HG03442 (cell line): ENCODE measurements around the gene HIRIP3.
A peak's percentile ranks its signal among the peaks of the same experiment; 100 is the strongest.
"Not testable (repeated sequence)": the region's sequence is repeated elsewhere in the genome, so short reads cannot be mapped to it uniquely, and the experiment has no call there.

Source experiments
- ATAC-seq: cut with Tn5 transposase; IDR thresholded peaks from one replicate; pipeline ENCODE4 v1.9.1; 2021; ENCODE audit warnings: mild to moderate bottlenecking, moderate library complexity; ENCODE audit not compliant: unreplicated experiment

Gene HIRIP3

DNA sequence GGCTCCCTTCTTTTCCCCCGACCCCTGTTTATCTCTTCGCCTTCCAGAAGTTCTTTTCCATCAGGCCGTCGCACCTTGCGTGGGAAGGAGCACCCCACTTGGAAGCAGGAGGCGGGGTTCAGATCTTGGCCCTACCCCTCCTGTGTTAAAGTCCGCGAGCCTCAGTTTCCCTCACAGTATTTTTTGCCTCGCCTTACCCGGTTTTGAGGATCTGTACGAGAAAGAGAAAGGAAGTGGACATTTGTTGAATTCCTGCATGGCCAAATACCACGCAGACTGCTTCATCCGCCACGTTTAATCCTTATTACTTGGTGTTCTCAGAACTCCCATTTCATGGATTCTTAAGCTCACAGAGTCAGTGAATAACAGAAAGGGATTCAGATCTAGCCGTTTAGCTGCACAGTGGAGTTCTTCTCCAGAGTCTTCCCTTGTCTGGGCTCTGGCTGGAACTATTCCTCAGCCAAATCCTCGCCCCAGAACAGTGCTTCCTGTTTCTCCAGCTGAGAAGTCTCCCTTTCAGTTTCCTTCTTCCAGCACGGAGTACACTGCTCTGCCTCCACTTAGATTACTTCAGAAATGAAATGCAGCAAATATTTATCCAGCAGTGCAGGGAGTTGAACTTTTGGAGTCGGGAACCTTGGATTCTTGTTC, 32.9 kb downstream of the HIRIP3 start:
- no peak for ATAC-seq

DNA sequence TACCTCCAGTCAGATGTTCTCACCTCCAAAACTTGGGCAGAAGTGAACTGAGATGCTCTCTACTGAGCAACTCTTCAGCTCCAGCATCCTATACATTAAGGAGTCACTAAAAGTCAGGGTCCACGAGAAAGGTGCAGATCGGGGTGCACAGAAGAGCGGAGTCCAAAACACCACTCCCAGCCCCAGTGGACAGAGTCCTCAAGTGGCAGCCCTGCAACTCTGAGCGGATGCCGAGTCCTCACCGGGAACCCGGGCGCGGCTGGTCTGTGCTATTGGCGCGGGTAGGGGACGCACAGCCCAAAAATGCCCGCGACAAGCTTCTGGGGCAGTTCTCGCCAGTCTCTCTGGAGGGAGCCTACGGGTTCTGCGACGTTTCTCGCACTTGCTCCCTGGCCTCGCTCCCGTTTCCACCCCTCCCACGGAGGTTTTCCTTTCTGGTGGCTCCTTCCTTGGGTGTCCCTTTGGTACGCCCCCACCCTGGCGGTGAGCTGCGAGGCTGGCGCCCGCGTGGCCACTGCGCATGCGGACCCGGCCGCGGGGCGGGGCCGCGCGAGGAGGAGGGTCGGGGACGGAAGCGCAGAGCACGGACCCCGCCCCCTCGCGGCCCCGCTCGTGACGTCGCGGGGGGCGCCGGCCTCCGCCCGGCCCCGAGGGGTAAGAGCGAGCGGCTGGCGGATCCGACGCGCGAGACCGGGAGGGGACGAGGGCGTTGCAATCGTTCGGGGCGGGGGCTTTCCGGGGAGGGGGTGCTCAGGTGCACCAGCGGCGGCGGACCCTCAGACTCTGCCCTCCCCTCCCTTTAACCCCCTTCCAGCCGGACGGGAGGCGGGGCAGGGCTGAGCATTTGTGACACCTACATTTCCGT, 33.7 kb downstream of the HIRIP3 start, which contains the start of gene TMEM219:
TSS of gene TMEM219 (plus strand) at position 601 of the 865 bp plus-strand sequence. CDS start 1,065 bp downstream, outside the sequence.
- ATAC-seq: peak; percentile 88

DNA sequence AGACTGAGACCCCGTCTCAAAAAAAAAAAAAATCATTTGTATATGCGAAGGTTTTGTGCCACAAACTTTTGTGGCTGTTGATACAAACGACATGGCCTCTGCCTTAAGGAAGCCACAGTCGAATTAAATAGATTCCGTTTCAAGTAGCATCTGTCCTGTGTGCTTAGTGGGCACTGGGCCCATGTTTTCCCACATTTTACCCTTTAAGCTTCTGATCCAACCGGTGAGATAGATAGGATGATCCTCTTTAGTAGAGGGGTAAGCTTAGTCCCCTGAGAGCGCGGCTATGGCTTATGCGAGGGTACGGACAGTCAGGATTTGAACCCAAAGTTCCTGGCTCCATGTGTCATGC, 34.3 kb downstream of the HIRIP3 start:
- ATAC-seq: no peak

DNA sequence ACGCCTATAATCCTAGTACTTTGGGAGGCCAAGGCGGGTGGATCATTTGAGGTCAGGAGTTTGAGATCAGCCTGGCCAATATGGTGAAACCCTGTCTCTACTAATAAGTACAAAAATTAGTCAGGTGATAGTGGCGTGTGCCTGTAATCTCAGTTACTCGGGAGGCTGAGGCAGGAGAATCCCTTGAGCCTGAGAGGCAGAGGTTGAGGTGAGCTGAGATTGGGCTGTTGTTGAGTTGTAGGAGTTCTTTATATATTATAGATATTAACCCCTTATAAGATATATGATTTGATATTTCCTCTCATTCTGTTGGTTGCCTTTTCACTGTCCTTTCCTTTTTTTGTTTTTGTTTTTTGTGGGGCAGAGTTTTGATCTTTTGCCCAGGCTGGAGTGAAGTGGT, 35.6 kb downstream of the HIRIP3 start:
- ATAC-seq: not testable (repeated sequence)

DNA sequence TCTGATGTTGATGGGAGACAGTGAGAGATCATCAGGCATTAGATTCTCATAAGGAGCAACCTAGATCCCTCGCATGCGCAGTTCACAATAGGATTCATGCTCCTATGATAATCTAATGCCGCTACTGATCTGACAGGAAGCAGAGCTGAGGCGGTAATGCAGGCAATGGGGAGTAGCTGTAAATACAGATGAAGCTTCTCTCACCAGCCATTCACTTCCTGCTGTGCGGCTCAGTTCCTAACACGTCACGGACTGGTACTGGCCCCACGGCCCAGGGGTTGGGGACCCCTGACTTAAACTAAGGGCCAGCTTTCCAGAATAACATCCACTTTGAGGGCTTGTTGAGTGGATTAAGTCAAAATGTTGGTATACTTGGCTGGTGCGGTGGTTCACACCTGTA, 36.1 kb downstream of the HIRIP3 start:
- no peak for ATAC-seq

DNA sequence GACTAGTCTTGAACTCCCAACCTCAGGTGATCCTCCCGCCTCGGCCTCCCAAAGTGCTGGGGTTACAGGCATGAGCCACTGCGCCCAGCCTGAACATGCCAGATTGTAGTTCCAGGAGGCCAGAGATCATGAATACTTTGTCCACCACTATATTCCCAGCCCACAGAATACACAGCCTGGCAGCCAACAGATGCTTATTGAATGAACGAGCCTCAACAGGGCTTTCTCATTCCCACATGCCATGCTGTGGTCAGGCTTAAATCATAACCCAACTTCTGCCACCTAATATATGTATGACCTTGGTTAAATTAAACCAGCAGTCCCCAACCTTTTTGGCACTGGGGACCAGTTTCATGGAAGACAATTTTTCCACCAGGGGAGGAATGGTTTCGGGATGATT, 36.7 kb downstream of the HIRIP3 start:
- ATAC-seq: no peak

DNA sequence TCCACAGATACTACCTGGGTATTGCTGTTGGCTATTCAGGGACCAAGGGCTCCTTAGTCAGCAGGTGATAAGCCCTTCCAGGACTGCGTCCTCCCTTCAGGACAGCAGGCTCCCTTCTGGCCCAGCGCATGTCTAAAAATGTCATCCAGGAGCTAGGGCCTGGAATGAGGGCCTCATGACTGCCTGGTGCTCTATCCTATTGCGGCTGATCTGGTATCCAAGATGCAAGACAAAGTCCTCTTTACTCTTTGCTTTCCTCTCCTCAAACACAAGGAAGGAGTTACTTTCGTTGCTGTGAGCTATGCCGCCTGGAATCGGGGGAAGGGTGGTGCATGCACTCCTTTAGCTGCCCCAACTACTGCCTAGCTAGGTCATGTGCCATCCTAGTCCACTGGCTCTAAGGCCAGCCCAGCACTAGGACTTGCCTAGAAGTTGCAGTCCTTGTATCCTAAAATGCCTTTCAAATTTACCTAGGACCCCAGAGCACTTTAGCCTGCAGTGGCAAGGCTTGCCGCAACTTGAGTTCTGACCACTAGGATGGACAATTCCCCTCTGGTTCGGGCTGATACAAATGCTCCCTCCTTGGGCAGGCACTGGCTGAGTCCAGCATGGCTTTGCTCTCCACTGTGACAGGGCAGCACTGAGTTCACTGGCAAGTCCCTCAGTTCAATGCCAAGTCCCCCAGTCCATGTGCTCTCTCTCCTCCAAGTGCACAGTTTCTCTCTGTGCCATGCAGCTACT, 43.6 kb downstream of the HIRIP3 start:
- ATAC-seq: no peak

DNA sequence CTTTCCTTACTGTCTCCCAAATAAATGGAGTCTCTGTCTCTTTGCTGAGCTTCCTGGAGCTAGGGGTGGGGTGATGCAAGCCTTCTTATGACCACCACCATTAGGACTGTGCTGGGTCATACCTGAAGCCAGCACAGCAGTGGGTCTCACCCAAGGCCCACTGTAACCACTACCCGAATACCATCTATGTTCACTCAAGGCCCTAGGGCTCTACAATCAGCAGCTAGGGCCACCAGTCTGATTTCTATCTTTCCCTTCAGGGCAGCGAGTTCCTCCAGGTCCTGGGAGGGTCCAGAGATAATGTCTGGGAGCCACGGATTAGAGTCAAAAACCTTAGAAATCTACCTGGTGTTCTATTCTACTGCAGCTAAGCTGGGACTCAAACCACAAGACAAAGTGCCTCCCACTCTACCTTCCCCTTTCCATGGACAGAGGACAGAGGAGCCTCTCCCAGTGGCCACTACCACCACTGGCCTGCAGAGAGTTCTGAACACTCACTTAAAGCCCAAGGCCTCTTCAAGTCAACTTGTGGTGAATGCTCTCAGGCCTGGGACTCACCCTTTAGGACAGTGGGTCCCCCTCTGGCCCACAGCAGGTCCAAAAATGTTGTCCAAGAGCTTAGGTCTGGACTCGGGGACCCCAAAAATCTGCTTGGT, 44.5 kb downstream of the HIRIP3 start:
- ATAC-seq: no peak

DNA sequence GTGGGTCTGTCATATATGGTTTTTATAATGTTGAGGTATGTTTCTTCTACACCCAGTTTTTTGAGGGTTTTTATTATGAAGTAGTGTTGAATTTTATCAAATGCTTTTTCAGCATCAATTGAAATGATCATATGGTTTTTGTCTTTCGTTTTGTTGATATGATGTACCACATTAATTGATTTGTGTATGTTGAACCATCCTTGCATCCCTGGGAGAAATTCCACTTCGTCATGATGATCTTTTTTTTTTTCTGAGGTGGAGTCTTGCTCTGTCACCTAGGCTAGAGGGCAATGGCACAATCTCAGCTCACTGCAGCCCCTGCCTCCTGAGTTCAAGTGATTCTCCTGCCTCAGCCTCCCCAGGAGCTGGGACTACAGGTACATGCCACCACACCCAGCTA, 47.5 kb downstream of the HIRIP3 start:
- no peak for ATAC-seq

DNA sequence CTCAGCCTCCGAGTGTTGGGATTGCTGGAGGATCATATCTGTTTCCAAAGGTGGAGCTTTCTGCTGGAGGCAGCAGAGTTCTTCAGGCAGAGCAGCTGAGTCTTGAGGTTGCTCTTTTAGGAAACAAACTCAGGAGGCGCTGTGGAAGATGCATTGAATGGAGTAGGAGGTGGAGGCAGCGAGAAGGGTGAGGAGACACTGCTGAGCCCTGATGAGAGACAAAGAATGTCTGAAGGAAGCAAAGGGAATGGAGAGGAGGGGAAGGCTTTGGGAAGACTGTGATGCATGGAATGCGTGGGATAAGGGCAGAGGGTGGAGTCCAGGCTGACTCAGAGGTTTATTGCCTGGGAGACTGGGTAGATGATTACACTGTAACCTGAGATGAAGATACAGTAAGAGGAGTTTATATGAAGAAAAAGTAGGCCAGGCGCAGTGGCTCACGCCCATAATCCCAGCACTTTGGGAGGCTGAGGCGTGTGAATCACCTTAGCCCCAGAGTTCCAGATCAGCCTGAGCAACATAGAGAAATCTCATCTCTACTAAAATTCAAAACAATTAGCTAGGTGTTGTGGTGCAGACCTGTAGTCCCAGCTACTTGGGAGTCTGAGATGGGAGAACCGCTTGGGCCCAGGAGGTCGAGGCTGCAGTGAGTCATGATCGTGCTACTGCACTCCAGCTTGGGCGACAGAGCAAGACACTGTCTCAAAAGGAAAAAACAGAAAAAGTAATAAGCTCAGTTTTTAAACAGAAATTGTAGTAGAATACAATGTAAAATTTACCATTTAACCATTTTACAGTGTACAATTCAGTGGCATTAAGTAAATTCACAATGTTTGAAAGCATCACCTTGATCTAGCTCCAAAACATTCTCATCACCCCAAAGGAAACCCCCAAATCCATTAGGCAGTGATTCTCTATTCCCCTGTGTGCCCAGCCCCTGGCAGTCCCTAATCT, 51.3 kb downstream of the HIRIP3 start:
- no peak for ATAC-seq
